ENCODE results near the gene CLCN6.

- TF ChIP-seq, protein P1, sequence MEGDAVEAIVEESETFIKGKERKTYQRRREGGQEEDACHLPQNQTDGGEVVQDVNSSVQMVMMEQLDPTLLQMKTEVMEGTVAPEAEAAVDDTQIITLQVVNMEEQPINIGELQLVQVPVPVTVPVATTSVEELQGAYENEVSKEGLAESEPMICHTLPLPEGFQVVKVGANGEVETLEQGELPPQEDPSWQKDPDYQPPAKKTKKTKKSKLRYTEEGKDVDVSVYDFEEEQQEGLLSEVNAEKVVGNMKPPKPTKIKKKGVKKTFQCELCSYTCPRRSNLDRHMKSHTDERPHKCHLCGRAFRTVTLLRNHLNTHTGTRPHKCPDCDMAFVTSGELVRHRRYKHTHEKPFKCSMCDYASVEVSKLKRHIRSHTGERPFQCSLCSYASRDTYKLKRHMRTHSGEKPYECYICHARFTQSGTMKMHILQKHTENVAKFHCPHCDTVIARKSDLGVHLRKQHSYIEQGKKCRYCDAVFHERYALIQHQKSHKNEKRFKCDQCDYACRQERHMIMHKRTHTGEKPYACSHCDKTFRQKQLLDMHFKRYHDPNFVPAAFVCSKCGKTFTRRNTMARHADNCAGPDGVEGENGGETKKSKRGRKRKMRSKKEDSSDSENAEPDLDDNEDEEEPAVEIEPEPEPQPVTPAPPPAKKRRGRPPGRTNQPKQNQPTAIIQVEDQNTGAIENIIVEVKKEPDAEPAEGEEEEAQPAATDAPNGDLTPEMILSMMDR (optimal IDR thresholded peaks at IDR 0.05 in 1 of 3, IDR thresholded peaks at IDR 0.05 in 1 of 3, conservative IDR thresholded peaks at IDR 0.05 in 1 of 3; ENCODE audit: extremely low read depth in 1 of 3, insufficient read depth in 2 of 3, low read length in 3 of 3), result no peak
- no peak for TF ChIP-seq EZH2 (IDR thresholded peaks at IDR 0.05; ENCODE audit: low read length)
Measured at GRCh38 chr1:11802973-11803885, 2.8 kb upstream of the CLCN6 start.

All from keratinocyte (primary cell).